Measurements from ENCODE around the gene SLC12A6. TPM values are rescaled to one million over a fixed set of nuclear protein-coding genes. Genes with fewer than 3 reads are reported as not detected.
A peak's percentile ranks its signal among the peaks of the same experiment; 100 is the strongest.

SLC12A6 gene
- total and polyA plus RNA-seq, 2 of the 13 experiments (the other 11 are each of a cell fraction or from before 2014, with no cell fraction given): 15.2 to 30.1 TPM

DNA sequence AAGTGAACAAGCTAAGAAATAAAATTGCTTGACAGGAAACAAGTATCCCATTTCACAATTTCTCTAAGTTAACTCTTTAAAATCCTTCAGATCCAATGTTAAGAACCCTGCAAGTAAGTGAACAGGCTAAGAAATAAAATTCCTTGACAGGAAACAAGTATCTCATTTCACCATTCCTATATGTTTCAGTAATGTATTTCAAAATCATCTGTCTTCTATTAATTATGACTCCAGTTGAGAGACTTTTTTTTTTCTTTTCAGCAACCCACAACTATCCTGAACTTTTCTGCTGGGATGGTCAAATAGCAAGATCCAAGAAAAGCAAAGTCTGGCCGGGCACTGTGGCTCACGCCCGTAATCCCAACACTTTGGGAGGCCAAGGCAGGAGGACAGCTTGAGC lies 2.4 kb upstream of the SLC12A6 start (continued):
- TF ChIP-seq, protein P1, sequence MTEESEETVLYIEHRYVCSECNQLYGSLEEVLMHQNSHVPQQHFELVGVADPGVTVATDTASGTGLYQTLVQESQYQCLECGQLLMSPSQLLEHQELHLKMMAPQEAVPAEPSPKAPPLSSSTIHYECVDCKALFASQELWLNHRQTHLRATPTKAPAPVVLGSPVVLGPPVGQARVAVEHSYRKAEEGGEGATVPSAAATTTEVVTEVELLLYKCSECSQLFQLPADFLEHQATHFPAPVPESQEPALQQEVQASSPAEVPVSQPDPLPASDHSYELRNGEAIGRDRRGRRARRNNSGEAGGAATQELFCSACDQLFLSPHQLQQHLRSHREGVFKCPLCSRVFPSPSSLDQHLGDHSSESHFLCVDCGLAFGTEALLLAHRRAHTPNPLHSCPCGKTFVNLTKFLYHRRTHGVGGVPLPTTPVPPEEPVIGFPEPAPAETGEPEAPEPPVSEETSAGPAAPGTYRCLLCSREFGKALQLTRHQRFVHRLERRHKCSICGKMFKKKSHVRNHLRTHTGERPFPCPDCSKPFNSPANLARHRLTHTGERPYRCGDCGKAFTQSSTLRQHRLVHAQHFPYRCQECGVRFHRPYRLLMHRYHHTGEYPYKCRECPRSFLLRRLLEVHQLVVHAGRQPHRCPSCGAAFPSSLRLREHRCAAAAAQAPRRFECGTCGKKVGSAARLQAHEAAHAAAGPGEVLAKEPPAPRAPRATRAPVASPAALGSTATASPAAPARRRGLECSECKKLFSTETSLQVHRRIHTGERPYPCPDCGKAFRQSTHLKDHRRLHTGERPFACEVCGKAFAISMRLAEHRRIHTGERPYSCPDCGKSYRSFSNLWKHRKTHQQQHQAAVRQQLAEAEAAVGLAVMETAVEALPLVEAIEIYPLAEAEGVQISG (CRISPR knock-in tag; IDR thresholded peaks at IDR 0.05): no peak
- TF ChIP-seq ZNF296 (CRISPR knock-in tag; conservative IDR thresholded peaks at IDR 0.05): no peak

DNA sequence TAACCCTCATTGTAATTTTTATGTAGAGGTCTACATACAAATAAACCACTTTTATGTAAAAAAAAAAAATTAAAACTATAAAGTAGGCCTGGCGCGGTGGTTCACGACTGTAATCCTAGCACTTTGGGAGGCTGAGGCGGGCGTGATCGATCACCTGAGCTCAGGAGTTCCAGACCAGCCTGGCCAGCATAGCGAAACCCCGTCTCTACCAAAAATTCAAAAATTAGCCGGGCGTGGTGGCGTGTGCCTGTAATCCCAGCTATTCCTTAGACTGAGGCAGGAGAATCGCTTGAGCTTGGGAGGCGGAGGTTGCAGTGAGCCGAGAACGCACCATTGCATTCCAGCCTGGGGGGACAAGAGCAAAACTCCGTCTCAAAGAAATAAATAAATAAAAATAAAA lies 766 bp upstream of the SLC12A6 start:
- no TSS peak for BruUV-seq (replicated peaks)
- ATAC-seq (no peak), DNase-seq (ENCODE audit: low spot score) (no peak), FAIRE-seq (no peak)
- peaks cover 48% of the 10 kb centered on the region for H3K4me1 ChIP-seq (ENCODE audit: insufficient read depth, low read length)
- ChIA-PET POLR2A (interaction anchor here (1.1 to 1.9 kb wide), 5 partner anchors 10 to 177 kb away, joined by 4 to 16 read pairs (median 5); partner anchors contain the start of gene KATNBL1), CTCF (ENCODE audit: low intra/inter-chr PET ratio, low total read pairs) (no interaction called here)
- peaks cover 19% of the 10 kb centered on the region for H3K79me2 ChIP-seq (ENCODE audit: insufficient read depth, low read length)
- intact Hi-C loops (cut with micrococcal nuclease; ENCODE audit: unreplicated experiment): loop anchor here (2.0 kb wide), 1 partner anchor 98 kb away; no protein-coding TSS in a partner anchor
- H3K4me2 ChIP-seq (ENCODE audit: low read depth, low read length): peak overlapping the region; percentile 93
- peak overlapping the region; percentile 81; the same call in 1 of the 2 replicates for H3K9ac ChIP-seq (ENCODE audit: insufficient read depth, low read depth, low read length)
- H4K20me1 ChIP-seq (ENCODE audit: insufficient read depth, low read length): no peaks in the 10 kb centered on the region
- H3K4me3 ChIP-seq (replicated peaks in 1 of 3; ENCODE audit: insufficient read depth in 1 of 3, low read depth in 2 of 3, low read length in 3 of 3): peak overlapping the region in 2 of 3 experiments; percentile 83; a peak in 4 of 6 replicates
- H3K36me3 ChIP-seq (replicated peaks in 1 of 2; ENCODE audit: control insufficient read depth in 1 of 2, insufficient read depth in 2 of 2, low read length in 2 of 2): peaks cover 0 to 3% of the 10 kb centered on the region in 2 experiments; a peak in 1 of 5 replicates
- TF ChIP-seq RCOR2 (CRISPR knock-in tag; IDR thresholded peaks at IDR 0.05): no peak
- TF ChIP-seq ZBTB38 (CRISPR knock-in tag; IDR thresholded peaks at IDR 0.05): peak; percentile 44; the same call in 1 of the 2 replicates
- peak; percentile 64 for TF ChIP-seq PRPF4 (IDR thresholded peaks at IDR 0.05; ENCODE audit: low read depth, low read length, poor library complexity, severe bottlenecking)
- no peak for TF ChIP-seq ZNF367 (CRISPR knock-in tag; IDR thresholded peaks at IDR 0.05; ENCODE audit: borderline replicate concordance)
- WGBS (ENCODE audit: low lambda C conversion rate): 97% methylated on average over 16 of the region's 16 CpGs
- no peaks in the 10 kb centered on the region for H3K9me3 ChIP-seq (ENCODE audit: low read length)
- H3K27me3 ChIP-seq (ENCODE audit: control insufficient read depth in 1 of 2, insufficient read depth in 2 of 2, low read length in 2 of 2): no peaks in the 10 kb centered on the region; a peak in 1 of 5 replicates
- no peak overlapping the region for H2AFZ ChIP-seq (ENCODE audit: low read length)
- in situ Hi-C loops (cut with HindIII; ENCODE audit: extremely low pct_ligation_motif_present, low pct_unique_long_range_greater_than_20kb): no loop called here
- no peak overlapping the region for H3K27ac ChIP-seq (ENCODE audit: extremely low read length, insufficient read depth, low read length)

Measured in HepG2 (cell line).